Bronchial epithelial cell (primary cell): ENCODE measurements around the gene NOX5. TPM values are rescaled to one million over a fixed set of nuclear protein-coding genes. Genes with fewer than 3 reads are reported as not detected.

Source experiments
- DNase-seq: peaks from one replicate; pipeline ENCODE4 v3.0.0-alpha.2; 2010; ENCODE audit warnings: low read depth
- FAIRE-seq: peaks from 2 replicates; lab custom pipeline; 2011; peaks lifted over from hg19 to GRCh38; lab: Jason Lieb, UNC
- H3K27me3 ChIP-seq: 2 replicates; pipeline ENCODE4 v1.5.1; 2011; ENCODE audit warnings: low read length; ENCODE audit not compliant: control insufficient read depth, insufficient read depth
- H3K36me3 ChIP-seq: 2 replicates; pipeline ENCODE4 v1.5.1; 2011; ENCODE audit warnings: low read length; ENCODE audit not compliant: control insufficient read depth, insufficient read depth
- H3K4me3 ChIP-seq: 2 replicates; pipeline ENCODE4 v1.5.1; 2011; ENCODE audit warnings: mild to moderate bottlenecking, low read depth, low read length, control low read depth
- total RNA-seq: library from RNA; depleted of rRNA; stranded (reverse); fragments of >200 nt; gene quantifications from 2 replicates; pipeline ENCODE4 v1.2.1, GENCODE V29; 2014
- TF ChIP-seq, protein P1 (sequence below): IDR thresholded peaks from 2 replicates; pipeline ENCODE4 v1.5.1; 2011; ENCODE audit warnings: mild to moderate bottlenecking, moderate library complexity, low read length, control low read depth, inconsistent platforms; ENCODE audit not compliant: insufficient read depth, severe bottlenecking

NOX5 gene
- total RNA-seq, 1 donor from 2014 or later: not detected

DNA sequence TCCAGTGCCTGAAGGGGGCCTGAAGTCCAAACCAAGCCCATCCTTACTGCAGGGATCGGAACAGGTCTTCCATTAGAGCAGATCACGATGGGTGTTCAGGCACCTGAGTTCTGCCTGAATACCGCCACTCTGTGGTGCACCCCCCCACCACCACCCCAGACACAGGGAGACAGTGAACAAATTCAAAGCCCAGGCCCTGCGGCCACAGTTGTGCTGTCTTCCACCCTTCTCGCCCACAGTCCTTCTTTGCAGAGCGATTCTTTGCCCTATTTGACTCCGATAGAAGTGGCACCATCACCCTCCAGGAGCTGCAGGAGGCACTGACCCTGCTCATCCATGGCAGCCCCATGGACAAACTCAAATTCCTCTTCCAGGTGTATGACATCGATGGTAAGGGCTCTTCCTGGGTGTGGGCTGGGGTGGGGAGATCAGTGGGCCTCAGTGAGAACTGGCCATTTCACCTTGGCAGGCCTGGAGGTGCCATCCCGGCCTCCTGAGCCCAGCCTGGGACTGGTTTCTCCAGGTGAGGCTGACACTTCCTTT is 13.6 kb downstream of the NOX5 start:
- no peaks in the 10 kb centered on the region for H3K36me3 ChIP-seq

DNA sequence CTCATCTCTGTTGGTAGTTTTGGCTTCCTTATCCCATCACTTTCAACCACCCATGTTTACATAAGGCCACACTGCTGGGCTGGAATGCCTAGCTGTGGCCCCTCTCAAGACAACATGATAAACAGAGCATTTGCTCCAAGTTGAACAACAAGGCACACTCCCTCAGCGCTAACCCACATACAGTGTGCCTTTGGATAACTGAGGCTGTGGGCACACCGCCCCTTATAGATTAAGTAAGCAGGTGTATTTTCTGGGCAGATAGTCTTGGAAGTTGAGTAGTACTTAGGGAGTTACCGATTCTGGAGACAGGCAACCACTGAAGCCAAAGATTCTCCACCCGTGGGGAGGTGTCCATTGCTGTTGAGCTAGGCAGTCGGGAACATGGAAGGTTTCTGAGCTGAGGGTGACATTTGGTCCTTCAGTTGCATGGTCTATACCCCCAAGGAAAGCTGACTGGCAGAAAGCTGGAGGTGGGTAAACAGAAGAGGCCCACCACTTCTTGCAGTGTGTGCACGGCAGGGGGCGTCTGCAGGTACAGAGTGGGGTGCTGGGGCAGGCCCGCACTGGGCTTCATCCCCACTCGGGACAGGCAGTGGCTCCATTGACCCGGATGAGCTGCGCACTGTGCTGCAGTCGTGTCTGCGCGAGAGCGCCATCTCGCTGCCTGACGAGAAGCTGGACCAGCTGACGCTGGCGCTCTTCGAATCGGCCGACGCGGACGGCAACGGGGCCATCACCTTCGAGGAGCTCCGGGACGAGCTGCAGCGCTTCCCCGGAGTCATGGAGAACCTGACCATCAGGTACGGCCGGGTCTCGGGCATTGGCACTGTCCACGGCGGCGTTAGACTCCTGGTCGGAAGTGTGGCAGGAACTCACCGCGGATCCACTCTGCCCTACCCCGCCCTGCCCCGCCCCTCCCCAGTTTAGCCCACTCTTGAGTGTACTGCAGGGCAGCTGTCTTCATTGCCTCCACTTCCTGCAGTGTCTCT is 16.8 kb downstream of the NOX5 start:
- H3K36me3 ChIP-seq: no peaks in the 10 kb centered on the region
- H3K27me3 ChIP-seq: no peaks in the 10 kb centered on the region
- TF ChIP-seq, protein P1, sequence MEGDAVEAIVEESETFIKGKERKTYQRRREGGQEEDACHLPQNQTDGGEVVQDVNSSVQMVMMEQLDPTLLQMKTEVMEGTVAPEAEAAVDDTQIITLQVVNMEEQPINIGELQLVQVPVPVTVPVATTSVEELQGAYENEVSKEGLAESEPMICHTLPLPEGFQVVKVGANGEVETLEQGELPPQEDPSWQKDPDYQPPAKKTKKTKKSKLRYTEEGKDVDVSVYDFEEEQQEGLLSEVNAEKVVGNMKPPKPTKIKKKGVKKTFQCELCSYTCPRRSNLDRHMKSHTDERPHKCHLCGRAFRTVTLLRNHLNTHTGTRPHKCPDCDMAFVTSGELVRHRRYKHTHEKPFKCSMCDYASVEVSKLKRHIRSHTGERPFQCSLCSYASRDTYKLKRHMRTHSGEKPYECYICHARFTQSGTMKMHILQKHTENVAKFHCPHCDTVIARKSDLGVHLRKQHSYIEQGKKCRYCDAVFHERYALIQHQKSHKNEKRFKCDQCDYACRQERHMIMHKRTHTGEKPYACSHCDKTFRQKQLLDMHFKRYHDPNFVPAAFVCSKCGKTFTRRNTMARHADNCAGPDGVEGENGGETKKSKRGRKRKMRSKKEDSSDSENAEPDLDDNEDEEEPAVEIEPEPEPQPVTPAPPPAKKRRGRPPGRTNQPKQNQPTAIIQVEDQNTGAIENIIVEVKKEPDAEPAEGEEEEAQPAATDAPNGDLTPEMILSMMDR: peak; percentile 81
- DNase-seq: peak; percentile 40
- FAIRE-seq: no peak
- peak overlapping the region; percentile 5 for H3K4me3 ChIP-seq

More for the DNA sequence above, 13.6 kb downstream of the NOX5 start:
- TF ChIP-seq, protein P1: no peak
- Histone ChIP-seq H3K27me3 (no peaks in the 10 kb centered on the region), H3K4me3 (no peak overlapping the region)
- DNase-seq (no peak), FAIRE-seq (no peak)

DNA sequence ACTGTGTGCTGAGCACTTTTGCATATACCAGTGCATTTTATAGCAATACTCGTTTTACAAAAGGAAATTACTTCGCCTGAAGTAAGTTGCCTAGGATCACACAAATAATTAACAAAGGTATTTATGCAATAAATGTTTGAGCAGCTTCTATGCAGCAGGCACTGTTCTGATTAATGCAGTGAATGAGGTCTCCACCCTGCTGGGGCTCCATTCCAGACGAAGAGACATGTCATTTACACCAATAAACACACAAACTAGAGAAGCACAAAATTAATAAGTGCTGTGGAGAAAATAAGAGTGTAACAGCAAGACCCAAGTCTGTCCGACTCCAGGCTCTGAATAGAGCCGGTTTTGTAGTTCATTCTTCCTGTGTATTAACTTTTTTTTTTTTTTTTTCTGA is 17.5 kb downstream of the NOX5 start:
- H3K36me3 ChIP-seq: no peaks in the 10 kb centered on the region
- TF ChIP-seq, protein P1: no peak
- DNase-seq (no peak), FAIRE-seq (no peak)
- peak overlapping the region; percentile 5 for H3K4me3 ChIP-seq
- no peaks in the 10 kb centered on the region for H3K27me3 ChIP-seq

DNA sequence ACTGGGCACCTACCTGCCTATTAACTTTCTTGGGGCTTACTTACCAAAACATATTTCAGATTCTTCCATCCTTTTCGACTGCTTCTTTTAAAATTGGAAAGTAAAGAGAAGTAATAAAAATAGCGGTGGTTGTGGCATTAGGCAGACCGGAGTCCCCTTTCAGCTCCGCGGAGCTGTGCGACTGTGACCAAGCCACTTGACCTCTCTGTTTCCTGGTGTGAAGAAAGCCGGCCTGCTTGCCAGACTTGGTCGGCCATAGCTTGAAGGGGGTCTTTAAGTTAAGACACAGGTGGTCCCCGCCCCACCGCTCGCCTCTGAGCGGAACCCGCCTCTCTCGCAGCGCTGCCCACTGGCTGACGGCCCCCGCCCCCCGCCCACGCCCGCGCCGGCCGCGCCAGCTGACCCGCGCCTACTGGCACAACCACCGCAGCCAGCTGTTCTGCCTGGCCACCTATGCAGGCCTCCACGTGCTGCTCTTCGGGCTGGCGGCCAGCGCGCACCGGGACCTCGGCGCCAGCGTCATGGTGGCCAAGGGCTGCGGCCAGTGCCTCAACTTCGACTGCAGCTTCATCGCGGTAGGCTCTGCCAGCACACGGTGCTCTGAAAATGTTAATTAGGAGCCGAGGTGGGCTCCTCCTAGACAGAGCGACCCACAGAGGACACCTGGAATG is 18.3 kb downstream of the NOX5 start:
- DNase-seq (no peak), FAIRE-seq (no peak)
- Histone ChIP-seq H3K36me3 (no peaks in the 10 kb centered on the region), H3K27me3 (no peaks in the 10 kb centered on the region), H3K4me3 (no peak overlapping the region)
- TF ChIP-seq, protein P1: no peak

DNA sequence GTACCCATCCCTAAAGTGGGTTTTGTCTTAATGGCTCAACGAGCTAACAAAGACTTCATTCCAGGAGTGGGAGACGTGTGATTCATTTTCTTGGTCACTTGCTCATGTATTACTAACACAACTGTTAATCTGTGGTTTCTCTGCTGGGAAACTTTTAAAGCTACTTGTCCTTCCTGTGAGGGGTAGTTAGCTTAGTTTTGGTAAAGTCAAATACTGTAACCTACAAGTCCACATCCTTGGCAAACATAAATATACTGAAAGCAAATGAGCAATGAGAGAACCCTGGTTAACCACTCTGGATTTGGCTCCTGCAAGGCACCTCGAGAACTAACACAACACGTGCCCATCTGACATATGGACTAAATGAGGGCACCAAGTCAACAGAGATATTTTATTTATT is 19.9 kb downstream of the NOX5 start:
- Histone ChIP-seq H3K36me3 (no peaks in the 10 kb centered on the region), H3K27me3 (peaks cover 2% of the 10 kb centered on the region), H3K4me3 (no peak overlapping the region)
- DNase-seq (peak; percentile 94), FAIRE-seq (no peak)
- TF ChIP-seq, protein P1: no peak
